ENCODE data around the gene LRP1B.

Gene LRP1B

DNA sequence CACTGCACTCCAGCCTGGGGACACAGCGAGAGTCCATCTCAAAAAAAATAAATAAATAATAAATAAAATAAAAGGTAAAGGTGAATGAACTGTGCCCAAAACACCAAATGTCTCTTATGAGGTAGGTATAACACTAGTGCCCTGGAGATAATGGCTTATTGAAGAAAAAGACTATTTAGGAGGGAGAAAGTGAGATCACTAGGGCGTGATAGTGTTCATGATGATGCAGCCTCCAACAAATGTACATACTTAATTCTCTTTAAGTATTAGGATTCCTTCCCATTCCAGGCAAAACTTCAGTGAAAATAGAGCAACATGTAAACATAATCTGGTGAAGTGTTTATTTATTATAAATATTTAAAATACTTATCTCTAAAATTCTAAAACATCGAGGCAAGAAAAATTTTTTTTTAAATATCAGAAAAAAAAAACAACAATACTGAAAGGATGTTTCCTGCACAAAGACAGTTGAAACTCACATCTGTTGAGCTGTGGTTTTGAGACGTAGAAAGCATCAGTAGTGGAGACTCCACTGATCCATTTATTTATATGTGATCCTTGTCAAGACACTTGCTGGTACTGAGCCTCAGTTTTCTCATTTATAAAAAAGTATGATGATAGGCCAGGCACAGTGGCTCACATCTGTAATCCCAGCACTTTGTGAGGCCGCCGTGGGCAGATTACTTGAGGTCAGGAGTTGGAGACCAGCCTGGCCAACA lies 183.3 kb downstream of the LRP1B start:
- DNase-seq (ENCODE audit: low spot score): no peak

DNA sequence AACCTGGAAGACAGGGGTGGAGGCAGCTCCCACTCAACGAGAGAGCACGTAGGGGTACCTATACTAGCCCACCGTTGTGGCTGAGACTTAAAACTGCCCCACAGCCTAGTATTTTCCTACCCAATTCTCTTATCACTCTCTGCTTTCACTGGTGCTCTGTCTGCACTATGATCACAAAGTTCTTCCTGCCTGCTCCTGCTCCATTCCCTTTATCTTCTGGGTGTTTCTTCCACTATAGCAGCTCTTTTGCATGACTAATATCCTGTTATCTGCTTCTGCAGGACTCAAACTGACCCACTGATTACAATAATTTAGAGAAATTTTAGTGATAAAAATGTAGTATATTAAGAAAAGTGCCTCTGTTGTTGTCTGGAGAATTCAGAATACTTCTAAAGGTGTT lies 184.8 kb downstream of the LRP1B start:
- no peak for DNase-seq (ENCODE audit: low spot score)

DNA sequence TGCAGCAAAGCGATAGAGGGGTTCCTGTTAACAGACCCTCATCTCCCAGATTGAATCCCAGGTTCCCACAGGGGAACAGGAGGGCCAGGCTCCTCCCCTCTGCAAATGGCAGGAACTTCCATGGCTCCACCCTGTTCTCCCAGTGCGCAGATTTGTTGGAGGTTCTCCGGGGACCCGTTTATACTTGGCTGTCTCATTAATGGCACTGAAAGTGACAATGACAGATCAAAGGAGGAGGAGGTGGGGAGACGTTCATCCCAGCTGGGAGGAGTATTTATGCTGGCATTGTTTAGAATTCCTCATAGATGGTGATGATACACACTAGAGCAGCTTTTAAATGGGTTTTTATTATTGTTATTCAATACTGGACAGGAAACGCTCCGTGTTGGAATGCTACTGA lies 186.9 kb downstream of the LRP1B start:
- no peak for DNase-seq (ENCODE audit: low spot score)

GRCh38 chr2:141942006-141942789 lies 188.6 kb downstream of the LRP1B start:
- DNase-seq (ENCODE audit: low spot score): no peak

GRCh38 chr2:141941210-141941714 lies 189.6 kb downstream of the LRP1B start:
- no peak for DNase-seq (ENCODE audit: low spot score)

GRCh38 chr2:141940709-141941108 lies 190.1 kb downstream of the LRP1B start:
- no peak for DNase-seq (ENCODE audit: low spot score)

DNA sequence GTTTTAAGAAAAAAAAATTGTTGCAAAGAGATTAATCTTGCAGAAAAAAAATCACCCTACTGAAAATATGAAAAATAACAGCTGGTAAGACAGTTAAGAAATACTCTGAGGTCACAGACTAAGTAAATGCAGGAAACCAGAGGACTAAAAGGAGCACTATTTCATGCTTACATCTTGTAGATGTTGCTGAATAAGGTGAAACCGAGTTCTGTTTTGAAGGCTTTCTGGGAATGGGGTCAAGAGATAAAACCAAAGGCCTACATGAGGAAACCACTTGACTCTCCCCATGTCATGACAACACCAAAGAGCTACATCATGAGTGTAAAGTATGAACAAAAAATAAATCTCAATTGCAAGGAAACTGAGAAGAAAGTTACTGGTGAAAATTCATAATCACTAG lies 197.6 kb downstream of the LRP1B start:
- no peak for DNase-seq (ENCODE audit: low spot score)

- no peak for DNase-seq (ENCODE audit: low spot score)
Observed at GRCh38 chr2:141932261-141932660, 198.6 kb downstream of the LRP1B start.

GRCh38 chr2:141931797-141932196 lies 199.0 kb downstream of the LRP1B start:
- DNase-seq (ENCODE audit: low spot score): no peak

GRCh38 chr2:141930803-141931202 lies 200.0 kb downstream of the LRP1B start:
- no peak for DNase-seq (ENCODE audit: low spot score)

- DNase-seq (ENCODE audit: low spot score): no peak
Observed at GRCh38 chr2:141929331-141930252, 201.2 kb downstream of the LRP1B start.

DNA sequence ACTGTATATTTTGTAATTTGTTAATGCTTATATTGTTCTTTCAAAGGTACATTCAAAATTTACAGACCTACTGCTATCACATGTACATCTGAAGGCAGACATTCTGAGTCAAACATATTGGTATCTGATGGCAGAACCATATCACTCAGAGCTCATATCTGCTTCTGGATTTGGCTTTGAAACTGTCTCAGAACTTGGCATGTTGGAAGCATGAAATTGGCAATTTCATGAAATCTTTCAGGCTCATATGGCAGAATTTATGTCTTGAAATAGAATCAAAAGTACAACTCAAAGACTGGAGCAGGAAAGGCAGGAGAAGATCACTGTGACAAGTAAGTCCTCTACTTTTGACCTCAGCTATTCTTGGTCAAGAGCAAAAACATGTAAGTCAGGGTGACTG lies 202.3 kb downstream of the LRP1B start:
- no peak for DNase-seq (ENCODE audit: low spot score)

DNA sequence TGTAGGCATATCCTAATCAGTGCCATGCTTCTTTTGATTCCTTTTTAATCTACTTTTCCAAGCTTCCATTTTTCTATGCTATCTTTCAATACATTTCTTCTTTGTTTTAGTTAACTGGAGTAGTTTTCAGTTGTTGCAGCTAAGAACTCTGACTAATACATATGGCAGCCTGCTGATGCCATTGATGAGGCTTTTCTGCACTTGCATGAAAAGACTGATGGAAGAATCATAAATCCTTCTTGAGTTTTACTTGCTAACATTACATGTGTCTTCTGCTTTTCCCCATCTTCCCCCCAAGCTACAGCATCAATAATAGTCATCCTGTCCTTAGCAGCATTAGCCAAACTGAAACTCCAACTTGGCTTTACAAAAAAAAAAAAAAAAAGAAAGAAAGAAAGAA lies 203.3 kb downstream of the LRP1B start:
- no peak for DNase-seq (ENCODE audit: low spot score)

GRCh38 chr2:141925511-141925910 lies 205.3 kb downstream of the LRP1B start:
- DNase-seq (ENCODE audit: low spot score): no peak

DNA sequence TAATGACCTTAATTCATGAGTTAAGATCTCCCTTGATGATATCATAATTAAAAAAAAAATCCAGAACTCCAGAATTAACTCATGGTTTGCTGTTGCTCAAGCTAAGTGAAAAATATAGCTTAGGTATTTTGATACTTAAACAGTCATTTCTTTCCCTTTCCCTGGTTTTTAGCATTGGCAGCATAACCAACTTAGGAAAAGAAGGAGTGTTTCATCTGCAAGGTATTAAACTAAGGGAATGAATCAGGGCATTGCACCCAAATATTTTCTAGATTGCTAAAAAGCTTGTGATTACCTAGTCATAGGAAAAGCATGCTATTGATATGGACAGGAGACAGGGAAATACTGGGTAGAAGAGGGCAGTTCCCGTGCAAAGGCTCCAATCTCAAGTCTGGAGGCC lies 207.2 kb downstream of the LRP1B start:
- no peak for DNase-seq (ENCODE audit: low spot score)

GRCh38 chr2:141911485-141912066 lies 219.2 kb downstream of the LRP1B start:
- DNase-seq (ENCODE audit: low spot score): no peak

DNA sequence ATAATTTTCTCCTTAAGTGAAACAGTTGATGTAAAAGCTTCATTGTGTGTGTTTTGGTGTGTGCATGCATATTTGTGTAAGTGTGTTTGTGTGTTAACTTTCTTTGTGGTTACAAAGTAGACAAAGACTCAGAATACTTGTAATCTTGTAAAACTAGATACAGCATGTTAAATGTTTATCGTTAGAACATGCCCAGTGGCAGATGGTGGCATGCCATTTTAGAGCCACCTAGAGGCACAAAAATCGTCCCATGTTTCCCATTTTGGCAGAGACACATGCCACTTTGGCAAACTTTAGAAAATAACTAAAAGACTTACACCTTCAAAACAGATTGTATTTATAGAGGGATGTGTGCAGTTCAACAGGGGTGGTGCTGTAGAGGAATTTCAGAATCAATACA lies 224.1 kb downstream of the LRP1B start:
- DNase-seq (ENCODE audit: low spot score): no peak

- DNase-seq (ENCODE audit: low spot score): no peak
Observed at GRCh38 chr2:141900826-141901225, 230.0 kb downstream of the LRP1B start.

- DNase-seq (ENCODE audit: low spot score): no peak
Observed at GRCh38 chr2:141899740-141900139, 231.1 kb downstream of the LRP1B start.

- no peak for DNase-seq (ENCODE audit: low spot score)
Observed at GRCh38 chr2:141889788-141890187, 241.0 kb downstream of the LRP1B start.

DNA sequence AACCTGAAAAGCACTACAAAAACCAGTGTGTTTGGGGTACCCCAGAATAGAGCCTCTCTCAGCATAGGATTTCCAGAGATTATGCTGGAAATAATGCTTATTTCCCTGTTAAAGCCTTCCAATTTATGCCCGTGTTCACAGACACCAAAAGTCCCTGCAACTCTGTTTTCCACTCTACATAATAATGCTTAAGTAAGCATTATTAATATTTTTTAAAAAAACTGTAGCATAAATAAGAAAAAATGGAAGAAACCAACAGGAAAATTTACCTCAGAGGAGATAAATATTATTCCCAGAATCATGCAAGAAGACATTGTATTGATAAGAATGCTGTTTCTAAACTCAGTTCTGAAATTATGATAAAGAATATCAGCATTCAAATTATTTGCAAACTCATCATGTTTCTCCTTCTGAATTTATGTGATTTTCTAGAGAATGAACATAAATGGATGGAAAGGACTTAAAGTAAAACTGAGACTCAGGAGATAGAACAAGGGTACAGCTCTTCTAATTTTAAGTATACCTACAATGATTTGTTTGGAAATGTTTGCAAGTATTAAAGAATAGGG lies 241.7 kb downstream of the LRP1B start:
- no peak for DNase-seq (ENCODE audit: low spot score)

GRCh38 chr2:141887363-141887762 lies 243.5 kb downstream of the LRP1B start:
- DNase-seq (ENCODE audit: low spot score): no peak
